IPS-15b (cell line): ENCODE measurements around the gene ASCC3.

Source experiments
- H3K27me3 ChIP-seq: one replicate; pipeline ENCODE4 v1.6.1; 2013; ENCODE audit warnings: low read length; ENCODE audit not compliant: control insufficient read depth, insufficient read depth
- H3K36me3 ChIP-seq: one replicate; pipeline ENCODE4 v1.6.1; 2013; ENCODE audit warnings: low read length; ENCODE audit not compliant: control insufficient read depth, insufficient read depth
- H3K4me1 ChIP-seq: one replicate; pipeline ENCODE4 v1.6.1; 2013; ENCODE audit warnings: mild to moderate bottlenecking, low read length; ENCODE audit not compliant: control insufficient read depth, insufficient read depth
- H3K4me3 ChIP-seq: one replicate; pipeline ENCODE4 v1.5.1; 2013; ENCODE audit warnings: low read depth, low read length
- H3K9ac ChIP-seq: one replicate; pipeline ENCODE4 v1.6.1; 2013; ENCODE audit warnings: low read depth, mild to moderate bottlenecking, low read length
- H3K9me3 ChIP-seq: one replicate; pipeline ENCODE4 v1.6.1; 2013; ENCODE audit warnings: mild to moderate bottlenecking, low read length; ENCODE audit not compliant: control insufficient read depth, insufficient read depth

ASCC3 gene

GRCh38 chr6:100630536-100630935 is 250.6 kb downstream of the ASCC3 start:
- Histone ChIP-seq H3K36me3 (no peaks in the 10 kb centered on the region), H3K27me3 (no peaks in the 10 kb centered on the region), H3K9me3 (no peaks in the 10 kb centered on the region), H3K9ac (no peak overlapping the region), H3K4me3 (no peak overlapping the region), H3K4me1 (no peaks in the 10 kb centered on the region)

- H3K27me3 ChIP-seq: no peaks in the 10 kb centered on the region
- H3K4me1 ChIP-seq: no peaks in the 10 kb centered on the region
- H3K9ac ChIP-seq: no peak overlapping the region
- H3K4me3 ChIP-seq: no peak overlapping the region
- no peaks in the 10 kb centered on the region for H3K9me3 ChIP-seq
- H3K36me3 ChIP-seq: no peaks in the 10 kb centered on the region
These were observed 253.0 kb downstream of the ASCC3 start for GRCh38 chr6:100627911-100628758.

- no peaks in the 10 kb centered on the region for H3K4me1 ChIP-seq
- no peak overlapping the region for H3K4me3 ChIP-seq
These were observed 254.4 kb downstream of the ASCC3 start for GRCh38 chr6:100626721-100627120.

GRCh38 chr6:100622907-100623692 is 258.0 kb downstream of the ASCC3 start:
- Histone ChIP-seq H3K36me3 (no peaks in the 10 kb centered on the region), H3K27me3 (no peaks in the 10 kb centered on the region), H3K4me1 (no peaks in the 10 kb centered on the region), H3K9ac (no peak overlapping the region), H3K4me3 (no peak overlapping the region), H3K9me3 (no peaks in the 10 kb centered on the region)

More at GRCh38 chr6:100626721-100627120, 254.4 kb downstream of the ASCC3 start:
- Histone ChIP-seq H3K9me3 (no peaks in the 10 kb centered on the region), H3K27me3 (no peaks in the 10 kb centered on the region), H3K36me3 (no peaks in the 10 kb centered on the region), H3K9ac (no peak overlapping the region)

GRCh38 chr6:100620085-100620840 is 260.9 kb downstream of the ASCC3 start:
- no peak overlapping the region for H3K9ac ChIP-seq
- H3K9me3 ChIP-seq: no peaks in the 10 kb centered on the region
- no peaks in the 10 kb centered on the region for H3K27me3 ChIP-seq
- H3K36me3 ChIP-seq: no peaks in the 10 kb centered on the region
- H3K4me3 ChIP-seq: no peak overlapping the region
- H3K4me1 ChIP-seq: no peaks in the 10 kb centered on the region

GRCh38 chr6:100618351-100618671 is 262.8 kb downstream of the ASCC3 start:
- no peak overlapping the region for H3K4me3 ChIP-seq
- no peaks in the 10 kb centered on the region for H3K27me3 ChIP-seq
- H3K36me3 ChIP-seq: no peaks in the 10 kb centered on the region
- no peak overlapping the region for H3K9ac ChIP-seq
- H3K4me1 ChIP-seq: no peaks in the 10 kb centered on the region
- no peaks in the 10 kb centered on the region for H3K9me3 ChIP-seq

GRCh38 chr6:100617633-100618350 is 263.3 kb downstream of the ASCC3 start:
- no peak overlapping the region for H3K9ac ChIP-seq
- no peaks in the 10 kb centered on the region for H3K4me1 ChIP-seq
- no peaks in the 10 kb centered on the region for H3K9me3 ChIP-seq
- no peaks in the 10 kb centered on the region for H3K27me3 ChIP-seq
- no peaks in the 10 kb centered on the region for H3K36me3 ChIP-seq
- no peak overlapping the region for H3K4me3 ChIP-seq

- no peak overlapping the region for H3K9ac ChIP-seq
- H3K36me3 ChIP-seq: no peaks in the 10 kb centered on the region
- no peaks in the 10 kb centered on the region for H3K27me3 ChIP-seq
- no peak overlapping the region for H3K4me3 ChIP-seq
- no peaks in the 10 kb centered on the region for H3K9me3 ChIP-seq
- H3K4me1 ChIP-seq: no peaks in the 10 kb centered on the region
These were observed 266.2 kb downstream of the ASCC3 start for GRCh38 chr6:100614933-100615332.

GRCh38 chr6:100614386-100614785 is 266.7 kb downstream of the ASCC3 start:
- H3K36me3 ChIP-seq: no peaks in the 10 kb centered on the region
- H3K9me3 ChIP-seq: no peaks in the 10 kb centered on the region
- H3K27me3 ChIP-seq: no peaks in the 10 kb centered on the region
- no peaks in the 10 kb centered on the region for H3K4me1 ChIP-seq
- H3K9ac ChIP-seq: no peak overlapping the region
- H3K4me3 ChIP-seq: no peak overlapping the region

GRCh38 chr6:100613656-100614055 is 267.5 kb downstream of the ASCC3 start:
- Histone ChIP-seq H3K4me3 (no peak overlapping the region), H3K9me3 (no peaks in the 10 kb centered on the region), H3K4me1 (no peaks in the 10 kb centered on the region), H3K9ac (no peak overlapping the region), H3K36me3 (no peaks in the 10 kb centered on the region), H3K27me3 (no peaks in the 10 kb centered on the region)

- no peak overlapping the region for H3K9ac ChIP-seq
- no peaks in the 10 kb centered on the region for H3K27me3 ChIP-seq
- H3K9me3 ChIP-seq: no peaks in the 10 kb centered on the region
- H3K36me3 ChIP-seq: no peaks in the 10 kb centered on the region
- H3K4me1 ChIP-seq: no peaks in the 10 kb centered on the region
- no peak overlapping the region for H3K4me3 ChIP-seq
These were observed 269.0 kb downstream of the ASCC3 start for GRCh38 chr6:100612094-100612493.
